Hepatocyte (in vitro differentiated cells): Measurements from ENCODE around the gene KIAA1210.

ENCODE experiments used
- CTCF ChIP-seq: fragments of 200-600 bp; sonication (generic); IDR thresholded peaks from 2 replicates; pipeline ENCODE4 v1.5.1; 2016; ENCODE audit warnings: antibody characterized with exemption, mild to moderate bottlenecking; ENCODE audit not compliant: poor library complexity
- EZH2 ChIP-seq: fragments of 200-600 bp; sonication (generic); IDR thresholded peaks from 2 replicates; pipeline ENCODE4 v1.6.1; 2016; ENCODE audit warnings: antibody characterized with exemption, mild to moderate bottlenecking, borderline replicate concordance
- EZH2phosphoT487 ChIP-seq: fragments of 200-600 bp; sonication (generic); IDR thresholded peaks from one replicate; pipeline ENCODE4 v1.6.1; 2018; ENCODE audit warnings: antibody characterized with exemption, mild to moderate bottlenecking, low read depth, moderate library complexity; ENCODE audit not compliant: unreplicated experiment, severe bottlenecking

GRCh38 chrX:119145241-119145653 is 17.6 kb upstream of the KIAA1210 start:
- TF ChIP-seq CTCF (peak; percentile 38), EZH2 (no peak), EZH2phosphoT487 (no peak)
